ENCODE data around the gene ZNF507.

DNA sequence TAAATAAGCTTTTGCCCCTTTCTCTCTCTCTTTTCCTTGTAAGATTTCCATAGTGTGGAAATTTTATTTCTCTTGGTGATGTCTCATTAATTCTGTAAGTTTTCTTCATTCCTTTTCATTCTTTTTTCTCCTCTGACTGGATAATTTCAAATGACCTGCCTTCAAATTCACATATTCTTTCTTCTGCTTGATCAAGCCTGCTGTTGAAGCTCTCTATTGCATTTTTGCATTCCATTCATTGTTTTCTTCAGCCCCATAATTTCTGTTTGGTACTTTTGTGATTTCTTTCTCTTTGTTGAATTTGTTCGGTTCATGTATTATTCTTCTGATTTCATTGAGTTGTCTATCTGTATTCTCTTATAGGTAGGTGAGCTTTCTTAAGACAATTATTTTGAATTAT, 42.2 kb upstream of the ZNF507 start:
- TF ChIP-seq, protein P1, sequence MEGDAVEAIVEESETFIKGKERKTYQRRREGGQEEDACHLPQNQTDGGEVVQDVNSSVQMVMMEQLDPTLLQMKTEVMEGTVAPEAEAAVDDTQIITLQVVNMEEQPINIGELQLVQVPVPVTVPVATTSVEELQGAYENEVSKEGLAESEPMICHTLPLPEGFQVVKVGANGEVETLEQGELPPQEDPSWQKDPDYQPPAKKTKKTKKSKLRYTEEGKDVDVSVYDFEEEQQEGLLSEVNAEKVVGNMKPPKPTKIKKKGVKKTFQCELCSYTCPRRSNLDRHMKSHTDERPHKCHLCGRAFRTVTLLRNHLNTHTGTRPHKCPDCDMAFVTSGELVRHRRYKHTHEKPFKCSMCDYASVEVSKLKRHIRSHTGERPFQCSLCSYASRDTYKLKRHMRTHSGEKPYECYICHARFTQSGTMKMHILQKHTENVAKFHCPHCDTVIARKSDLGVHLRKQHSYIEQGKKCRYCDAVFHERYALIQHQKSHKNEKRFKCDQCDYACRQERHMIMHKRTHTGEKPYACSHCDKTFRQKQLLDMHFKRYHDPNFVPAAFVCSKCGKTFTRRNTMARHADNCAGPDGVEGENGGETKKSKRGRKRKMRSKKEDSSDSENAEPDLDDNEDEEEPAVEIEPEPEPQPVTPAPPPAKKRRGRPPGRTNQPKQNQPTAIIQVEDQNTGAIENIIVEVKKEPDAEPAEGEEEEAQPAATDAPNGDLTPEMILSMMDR (IDR thresholded peaks at IDR 0.05; ENCODE audit: low read depth, low read length) = no peak
- TF ChIP-seq POLR2A (IDR thresholded peaks at IDR 0.05; ENCODE audit: extremely low read depth, insufficient read length) = no peak
- TF ChIP-seq, protein P2, sequence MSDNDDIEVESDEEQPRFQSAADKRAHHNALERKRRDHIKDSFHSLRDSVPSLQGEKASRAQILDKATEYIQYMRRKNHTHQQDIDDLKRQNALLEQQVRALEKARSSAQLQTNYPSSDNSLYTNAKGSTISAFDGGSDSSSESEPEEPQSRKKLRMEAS (IDR thresholded peaks at IDR 0.05; ENCODE audit: low read depth, low read length) = no peak
- TF ChIP-seq MYC (IDR thresholded peaks at IDR 0.05; ENCODE audit: low read depth, low read length) = no peak

All from NB4 (cell line).